Stimulated activated CD8-positive, alpha-beta memory T cell treated with anti-CD3 and anti-CD28 coated beads, Interleukin-2, amount 100 ng/mL, for 1 hour (primary cell): ENCODE data around the gene LRIT2.

Experiments used
- DNase-seq, 2 donors: peaks; one replicate each; pipeline ENCODE4 v3.0.0-alpha.2; 2020; ENCODE audit warnings: low read depth in 2 of 2

LRIT2 gene

GRCh38 chr10:84205049-84205852 is 20.1 kb downstream of the LRIT2 start:
- DNase-seq = peak; percentile 29 to 44

GRCh38 chr10:84204610-84205009 is 20.7 kb downstream of the LRIT2 start:
- DNase-seq = no peak

- DNase-seq = no peak
Measured at GRCh38 chr10:84204122-84204521, 21.2 kb downstream of the LRIT2 start.

GRCh38 chr10:84202349-84202748 is 23.0 kb downstream of the LRIT2 start:
- DNase-seq = no peak

- DNase-seq = no peak
Measured at GRCh38 chr10:84201682-84202081, 23.7 kb downstream of the LRIT2 start.

GRCh38 chr10:84201244-84201606 is 24.1 kb downstream of the LRIT2 start:
- no peak for DNase-seq

- DNase-seq = no peak
Measured at GRCh38 chr10:84200537-84201243, 24.7 kb downstream of the LRIT2 start.

GRCh38 chr10:84198206-84198915 is 27.0 kb downstream of the LRIT2 start:
- no peak for DNase-seq

GRCh38 chr10:84197643-84198042 is 27.7 kb downstream of the LRIT2 start:
- DNase-seq = no peak

GRCh38 chr10:84196941-84197340 is 28.4 kb downstream of the LRIT2 start:
- DNase-seq = no peak

GRCh38 chr10:84196083-84196482 is 29.3 kb downstream of the LRIT2 start:
- no peak for DNase-seq

GRCh38 chr10:84195044-84195830 is 30.1 kb downstream of the LRIT2 start:
- DNase-seq = no peak

GRCh38 chr10:84194424-84195043 is 30.8 kb downstream of the LRIT2 start, which contains the start of gene CDHR1:
Gene CDHR1 (plus strand): TSS chr10:84194537. CDS start chr10:84194761, 224 bp downstream.
- peak; percentile 21 to 23 for DNase-seq

- DNase-seq = no peak
Measured at GRCh38 chr10:84193846-84194423, 31.4 kb downstream of the LRIT2 start.

GRCh38 chr10:84193327-84193726 is 32.0 kb downstream of the LRIT2 start:
- no peak for DNase-seq

GRCh38 chr10:84191106-84191505 is 34.2 kb downstream of the LRIT2 start:
- no peak for DNase-seq

GRCh38 chr10:84190621-84191020 is 34.7 kb downstream of the LRIT2 start:
- DNase-seq = no peak

- no peak for DNase-seq
Measured at GRCh38 chr10:84188815-84189214, 36.5 kb downstream of the LRIT2 start.

- DNase-seq = no peak
Measured at GRCh38 chr10:84185526-84186175, 39.7 kb downstream of the LRIT2 start.

GRCh38 chr10:84184517-84184916 is 40.8 kb downstream of the LRIT2 start:
- DNase-seq = no peak
